Lower leg skin (tissue), 4 donors: ENCODE measurements around the gene TIPARP. TPM values are rescaled to one million over a fixed set of nuclear protein-coding genes. Genes with fewer than 3 reads are reported as not detected.

Source experiments
- DNase-seq, 2 donors: peaks; one replicate each; pipeline ENCODE4 v3.0.0-alpha.2; 2019; ENCODE audit warnings: low spot score in 2 of 2
- H3K4me3 ChIP-seq: fragments of 200-600 bp; sonication (generic); 2 replicates; pipeline ENCODE4 v1.5.1; 2017; ENCODE audit warnings: mild to moderate bottlenecking, low read depth; ENCODE audit not compliant: poor library complexity, severe bottlenecking
- CTCF ChIP-seq, 3 donors: fragments of 450-650 bp; IDR thresholded peaks; one replicate each; pipeline ENCODE4 v1.5.1; 2016; ENCODE audit warnings: antibody characterized with exemption in 3 of 3, mild to moderate bottlenecking in 3 of 3, moderate library complexity in 2 of 3
- POLR2A ChIP-seq, 2 donors: fragments of 450-650 bp; IDR thresholded peaks; one replicate each; pipeline ENCODE4 v1.6.1; 2016 to 2017; ENCODE audit warnings: antibody characterized with exemption in 2 of 2, mild to moderate bottlenecking in 1 of 2, moderate library complexity in 1 of 2
- WGBS, 2 donors: methylation state at CpG; one replicate each; pipeline ENCODE4 v1.1.5; 2018; 5-methylcytosine and 5-hydroxymethylcytosine counted together
- intact Hi-C: fragments of 100-400 bp; cut with DNase I; formaldehyde crosslinking; loops from one replicate; pipeline ENCODE4 v1.15.0; 2023; ENCODE audit warnings: low total_unique reads
- total RNA-seq, 4 donors: library from RNA; depleted of rRNA; stranded (reverse); fragments of >200 nt; gene quantifications; one replicate each; pipeline ENCODE4 v1.1.0, GENCODE V29; 2016

The TIPARP gene
- total RNA-seq, 4 donors from 2014 or later = 59.1 to 70.3 (median 68.5) TPM

- 73 to 76% methylated on average over 7 of the region's 7 CpGs for WGBS, 2 donors
- intact Hi-C loops = no loop called here
- TF ChIP-seq POLR2A (IDR thresholded peaks at IDR 0.05) (no peak), CTCF (IDR thresholded peaks at IDR 0.05) (no peak)
- H3K4me3 ChIP-seq = no peak overlapping the region
- DNase-seq = no peak
These were observed 70.2 kb downstream of the TIPARP start for GRCh38 chr3:156744631-156745030.

- no peak for DNase-seq
- WGBS, 2 donors = 68% methylated on average over 1 of the region's 1 CpG
- TF ChIP-seq POLR2A (IDR thresholded peaks at IDR 0.05) (no peak), CTCF (IDR thresholded peaks at IDR 0.05) (no peak)
- H3K4me3 ChIP-seq = no peak overlapping the region
- intact Hi-C loops = no loop called here
These were observed 71.4 kb downstream of the TIPARP start for GRCh38 chr3:156745766-156746165.

GRCh38 chr3:156747046-156747445, 72.7 kb downstream of the TIPARP start:
- DNase-seq = no peak
- WGBS, 2 donors = 94 to 100% methylated on average over 1 of the region's 1 CpG
- no peak for TF ChIP-seq POLR2A (IDR thresholded peaks at IDR 0.05)
- TF ChIP-seq CTCF (IDR thresholded peaks at IDR 0.05) = no peak
- intact Hi-C loops = no loop called here
- H3K4me3 ChIP-seq = no peak overlapping the region

GRCh38 chr3:156749244-156749643, 74.9 kb downstream of the TIPARP start:
- no peak overlapping the region for H3K4me3 ChIP-seq
- DNase-seq = no peak
- intact Hi-C loops = no loop called here
- 71 to 72% methylated on average over 5 of the region's 5 CpGs for WGBS, 2 donors
- TF ChIP-seq CTCF (IDR thresholded peaks at IDR 0.05) (no peak), POLR2A (IDR thresholded peaks at IDR 0.05) (no peak)

- no peak for TF ChIP-seq POLR2A (IDR thresholded peaks at IDR 0.05)
- no peak for TF ChIP-seq CTCF (IDR thresholded peaks at IDR 0.05)
- H3K4me3 ChIP-seq = no peak overlapping the region
- intact Hi-C loops = no loop called here
- DNase-seq = no peak
- 39 to 40% methylated on average over 3 of the region's 3 CpGs for WGBS, 2 donors
These were observed 75.9 kb downstream of the TIPARP start for GRCh38 chr3:156750191-156750873.

GRCh38 chr3:156750874-156751245, 76.5 kb downstream of the TIPARP start:
- intact Hi-C loops = no loop called here
- H3K4me3 ChIP-seq = no peak overlapping the region
- WGBS, 2 donors = 73 to 88% methylated on average over 4 of the region's 4 CpGs
- no peak for DNase-seq
- TF ChIP-seq POLR2A (IDR thresholded peaks at IDR 0.05) = no peak
- TF ChIP-seq CTCF (IDR thresholded peaks at IDR 0.05) = no peak
